ENCODE data around the gene FEM1A. TPM values are rescaled to one million over a fixed set of nuclear protein-coding genes. Genes with fewer than 3 reads are reported as not detected.

Gene FEM1A
- total and polyA plus RNA-seq, 9 of the 15 experiments (the other 6 are each of a cell fraction or from before 2014, with no cell fraction given), result 0.08 to 19.0 (median 6.8) TPM

DNA sequence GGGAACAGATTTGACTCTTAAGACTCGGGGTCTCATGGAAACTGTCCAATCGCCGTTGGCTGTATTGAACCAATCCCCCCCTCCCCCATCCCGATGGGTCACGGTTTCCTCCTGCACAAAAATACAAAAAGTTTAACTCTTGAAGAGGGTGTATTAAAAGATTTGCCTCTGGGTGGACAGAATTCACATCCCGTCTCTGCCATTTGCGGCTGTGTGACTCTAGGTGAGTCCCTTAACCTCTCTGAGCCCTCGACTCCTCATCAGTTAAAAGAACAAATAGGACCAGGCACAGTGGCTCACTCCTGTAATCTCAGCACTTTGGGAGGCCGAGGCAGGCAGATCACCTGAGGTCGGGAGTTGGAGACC is 31.3 kb upstream of the FEM1A start:
- no TSS peak for BruUV-seq (replicated peaks)

DNA sequence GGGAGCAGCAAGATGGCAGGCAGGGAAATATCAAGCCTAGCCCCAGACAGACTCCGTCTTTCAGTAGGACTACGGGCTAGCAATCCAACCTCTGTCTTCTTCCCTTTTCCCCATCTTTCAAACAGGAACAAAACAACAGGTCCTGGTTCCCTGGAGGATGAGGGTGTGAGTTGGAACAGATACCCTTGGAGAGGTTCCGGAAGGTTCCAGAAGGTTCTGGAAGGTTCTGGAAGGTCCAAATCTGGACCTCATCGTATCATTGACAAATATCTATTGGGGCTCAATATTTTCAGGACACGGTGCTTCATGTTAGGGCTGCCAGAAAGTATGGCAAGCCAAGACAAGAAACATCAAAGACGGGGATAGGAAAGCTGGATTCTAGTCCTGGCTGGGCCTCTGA is 28.5 kb upstream of the FEM1A start:
- no peaks in the 10 kb centered on the region for H3K9me1 ChIP-seq (ENCODE audit: control insufficient read depth, insufficient read depth, low read length)
- BruUV-seq (replicated peaks), result no TSS peak
- DNase-seq (ENCODE audit: extremely low read depth in 1 of 4, low spot score in 3 of 4), result no peak
- intact Hi-C loops (cut with micrococcal nuclease) (no loop called here), in situ Hi-C loops (cut with MboI) (no loop called here)
- no peak overlapping the region for H3K9ac ChIP-seq (ENCODE audit: insufficient read depth in 1 of 2, low read depth in 2 of 2, low read length in 2 of 2)
- H2AFZ ChIP-seq (ENCODE audit: low read depth, low read length), result no peak overlapping the region
- no peaks in the 10 kb centered on the region for H3K36me3 ChIP-seq (ENCODE audit: control insufficient read depth, insufficient read depth, low read length)
- ChIA-PET CTCF (ENCODE audit: low intra/inter-chr PET ratio) (no interaction called here), POLR2A (no interaction called here)
- ATAC-seq, result no peak
- H3K9me3 ChIP-seq (replicated peaks; ENCODE audit: control insufficient read depth, insufficient read depth, low read depth, low read length), result no peaks in the 10 kb centered on the region
- WGBS (ENCODE audit: insufficient coverage, low coverage, missing lambda C conversion rate), result 19% methylated on average over 6 of the region's 6 CpGs
- H3K4me1 ChIP-seq (replicated peaks in 1 of 2; ENCODE audit: control insufficient read depth in 2 of 2, insufficient read depth in 2 of 2, low read length in 2 of 2), result peaks cover 0 to 10% of the 10 kb centered on the region in 2 experiments; a peak in 3 of 5 replicates
- H3K27me3 ChIP-seq (ENCODE audit: control insufficient read depth in 2 of 2, insufficient read depth in 2 of 2, low read length in 2 of 2), result peaks cover 3 to 45% of the 10 kb centered on the region in 2 experiments; a peak in 4 of 5 replicates
- no peak overlapping the region for H3K27ac ChIP-seq (ENCODE audit: extremely low read depth, low read depth, low read length)
- no peak overlapping the region for H3K4me3 ChIP-seq
- no peak overlapping the region for H3K4me2 ChIP-seq (ENCODE audit: insufficient read depth, low read length)
- no peaks in the 10 kb centered on the region for H3K79me2 ChIP-seq (ENCODE audit: control insufficient read depth, insufficient read depth, low read length)
- FAIRE-seq, result no peak
- no peaks in the 10 kb centered on the region for H4K20me1 ChIP-seq (replicated peaks; ENCODE audit: control insufficient read depth, insufficient read depth, low read length)
- TF ChIP-seq SIX5 (IDR thresholded peaks at IDR 0.05; ENCODE audit: borderline replicate concordance in 1 of 2, insufficient read depth in 1 of 2, low read depth in 1 of 2, low read length in 2 of 2) (no peak), PYGO2 (tag; IDR thresholded peaks at IDR 0.05) (no peak), SETDB1 (IDR thresholded peaks at IDR 0.05; ENCODE audit: low read length) (no peak), RBM15 (IDR thresholded peaks at IDR 0.05; ENCODE audit: insufficient read depth, low read length) (no peak)
- TF ChIP-seq, protein P1, sequence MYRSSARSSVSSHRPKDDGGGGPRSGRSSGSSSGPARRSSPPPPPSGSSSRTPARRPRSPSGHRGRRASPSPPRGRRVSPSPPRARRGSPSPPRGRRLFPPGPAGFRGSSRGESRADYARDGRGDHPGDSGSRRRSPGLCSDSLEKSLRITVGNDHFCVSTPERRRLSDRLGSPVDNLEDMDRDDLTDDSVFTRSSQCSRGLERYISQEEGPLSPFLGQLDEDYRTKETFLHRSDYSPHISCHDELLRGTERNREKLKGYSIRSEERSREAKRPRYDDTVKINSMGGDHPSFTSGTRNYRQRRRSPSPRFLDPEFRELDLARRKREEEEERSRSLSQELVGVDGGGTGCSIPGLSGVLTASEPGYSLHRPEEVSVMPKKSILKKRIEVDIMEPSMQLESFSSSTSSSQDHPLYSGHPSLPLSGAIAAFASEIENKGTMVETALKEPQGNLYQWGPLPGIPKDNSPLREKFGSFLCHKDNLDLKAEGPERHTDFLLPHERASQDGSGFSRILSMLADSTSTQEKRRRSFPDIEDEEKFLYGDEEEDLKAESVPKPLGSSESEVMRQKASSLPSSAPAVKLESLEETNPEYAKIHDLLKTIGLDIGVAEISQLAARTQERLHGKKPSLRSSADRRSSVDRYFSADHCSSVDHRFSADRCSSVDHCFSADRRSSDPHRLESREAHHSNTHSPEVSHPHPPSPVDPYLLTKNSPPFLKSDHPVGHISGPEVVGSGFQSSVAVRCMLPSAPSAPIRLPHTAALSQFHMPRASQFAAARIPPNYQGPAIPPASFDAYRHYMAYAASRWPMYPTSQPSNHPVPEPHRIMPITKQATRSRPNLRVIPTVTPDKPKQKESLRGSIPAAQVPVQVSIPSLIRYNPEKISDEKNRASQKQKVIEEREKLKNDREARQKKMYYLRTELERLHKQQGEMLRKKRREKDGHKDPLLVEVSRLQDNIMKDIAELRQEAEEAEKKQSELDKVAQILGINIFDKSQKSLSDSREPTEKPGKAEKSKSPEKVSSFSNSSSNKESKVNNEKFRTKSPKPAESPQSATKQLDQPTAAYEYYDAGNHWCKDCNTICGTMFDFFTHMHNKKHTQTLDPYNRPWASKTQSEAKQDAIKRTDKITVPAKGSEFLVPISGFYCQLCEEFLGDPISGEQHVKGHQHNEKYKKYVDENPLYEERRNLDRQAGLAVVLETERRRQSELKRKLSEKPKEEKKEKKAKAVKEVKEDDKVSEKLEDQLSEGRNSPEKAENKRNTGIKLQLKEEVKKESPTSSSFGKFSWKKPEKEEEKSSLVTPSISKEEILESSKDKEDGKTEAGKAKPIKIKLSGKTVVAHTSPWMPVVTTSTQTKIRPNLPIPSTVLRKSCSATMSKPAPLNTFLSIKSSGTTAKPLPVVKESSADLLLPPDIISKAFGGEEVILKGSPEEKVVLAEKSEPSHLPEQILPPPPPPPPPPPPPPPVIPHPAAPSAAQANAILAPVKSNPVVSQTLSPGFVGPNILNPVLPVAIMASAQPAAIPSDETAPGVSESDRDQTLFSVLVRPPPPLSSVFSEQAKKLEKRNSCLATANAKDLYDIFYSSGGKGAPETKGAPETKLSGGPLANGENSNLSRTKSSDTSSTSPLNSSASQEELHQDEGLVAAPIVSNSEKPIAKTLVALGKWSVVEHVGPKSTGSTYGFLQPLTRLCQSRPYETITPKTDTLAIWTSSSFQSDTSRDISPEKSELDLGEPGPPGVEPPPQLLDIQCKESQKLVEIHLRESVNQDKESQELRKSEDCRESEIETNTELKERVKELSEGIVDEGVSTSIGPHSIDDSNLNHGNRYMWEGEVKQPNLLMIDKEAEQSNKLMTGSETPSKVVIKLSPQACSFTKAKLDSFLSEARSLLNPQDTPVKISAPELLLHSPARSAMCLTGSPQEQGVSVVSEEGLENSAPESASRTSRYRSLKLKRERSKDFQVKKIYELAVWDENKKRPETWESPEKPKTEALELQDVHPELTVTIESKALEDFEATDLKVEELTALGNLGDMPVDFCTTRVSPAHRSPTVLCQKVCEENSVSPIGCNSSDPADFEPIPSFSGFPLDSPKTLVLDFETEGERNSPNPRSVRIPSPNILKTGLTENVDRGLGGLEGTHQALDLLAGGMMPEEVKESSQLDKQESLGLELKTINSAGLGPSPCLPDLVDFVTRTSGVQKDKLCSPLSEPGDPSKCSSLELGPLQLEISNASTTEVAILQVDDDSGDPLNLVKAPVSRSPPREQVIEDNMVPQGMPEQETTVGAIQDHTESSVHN (IDR thresholded peaks at IDR 0.05; ENCODE audit: borderline replicate concordance in 1 of 2, low read depth in 1 of 2), result no peak

More for the DNA sequence above, 31.3 kb upstream of the FEM1A start:
- Histone ChIP-seq H3K27me3 (ENCODE audit: control insufficient read depth in 2 of 2, insufficient read depth in 2 of 2, low read length in 2 of 2) (peaks cover 10 to 59% of the 10 kb centered on the region in 2 experiments; a peak in 4 of 5 replicates), H3K79me2 (ENCODE audit: control insufficient read depth, insufficient read depth, low read length) (no peaks in the 10 kb centered on the region), H4K20me1 (replicated peaks; ENCODE audit: control insufficient read depth, insufficient read depth, low read length) (no peaks in the 10 kb centered on the region), H3K4me2 (ENCODE audit: insufficient read depth, low read length) (no peak overlapping the region), H3K4me3 (no peak overlapping the region; the same call in 1 of the 2 replicates), H2AFZ (ENCODE audit: low read depth, low read length) (0 out of 2 replicates have a peak overlapping the region, but pooled peaks have one; percentile 45), H3K9ac (ENCODE audit: insufficient read depth in 1 of 2, low read depth in 2 of 2, low read length in 2 of 2) (no peak overlapping the region; a peak in 1 of 4 replicates), H3K9me1 (ENCODE audit: control insufficient read depth, insufficient read depth, low read length) (no peaks in the 10 kb centered on the region), H3K4me1 (replicated peaks in 1 of 2; ENCODE audit: control insufficient read depth in 2 of 2, insufficient read depth in 2 of 2, low read length in 2 of 2) (peaks cover 0 to 10% of the 10 kb centered on the region in 2 experiments; a peak in 3 of 5 replicates), H3K9me3 (replicated peaks; ENCODE audit: control insufficient read depth, insufficient read depth, low read depth, low read length) (no peaks in the 10 kb centered on the region), H3K27ac (ENCODE audit: extremely low read depth, low read depth, low read length) (no peak overlapping the region), H3K36me3 (ENCODE audit: control insufficient read depth, insufficient read depth, low read length) (no peaks in the 10 kb centered on the region)
- FAIRE-seq, result no peak
- WGBS (ENCODE audit: insufficient coverage, low coverage, missing lambda C conversion rate), result 5% methylated on average over 10 of the region's 10 CpGs
- TF ChIP-seq KAT2B (IDR thresholded peaks at IDR 0.05; ENCODE audit: low read depth, low read length) (no peak), ZKSCAN8 (CRISPR knock-in tag; IDR thresholded peaks at IDR 0.05) (0 out of 2 replicates have a peak, but pooled peaks have one; percentile 52), DMBX1 (CRISPR knock-in tag; IDR thresholded peaks at IDR 0.05; ENCODE audit: borderline replicate concordance) (no peak), BCOR (IDR thresholded peaks at IDR 0.05) (peak; percentile 44; the same call in 1 of the 2 replicates), RBM25 (IDR thresholded peaks at IDR 0.05; ENCODE audit: low read depth, low read length, severe bottlenecking) (peak; percentile 67)
- intact Hi-C loops (cut with micrococcal nuclease), result no loop called here
- CTCF ChIA-PET (ENCODE audit: low intra/inter-chr PET ratio), result no interaction called here
- no peak for DNase-seq (ENCODE audit: extremely low read depth in 1 of 4, low spot score in 3 of 4)
- in situ Hi-C loops (cut with MboI), result no loop called here
- no peak for ATAC-seq
- POLR2A ChIA-PET, result interaction anchor here (0.8 kb wide), 1 partner anchor 31 kb away, joined by 4 read pairs; the partner anchor contains the start of gene FEM1A
